ENCODE results near the gene FTCD.
"Not testable (repeated sequence)": the region's sequence is repeated elsewhere in the genome, so short reads cannot be mapped to it uniquely, and the experiment has no call there.

The FTCD gene

DNA sequence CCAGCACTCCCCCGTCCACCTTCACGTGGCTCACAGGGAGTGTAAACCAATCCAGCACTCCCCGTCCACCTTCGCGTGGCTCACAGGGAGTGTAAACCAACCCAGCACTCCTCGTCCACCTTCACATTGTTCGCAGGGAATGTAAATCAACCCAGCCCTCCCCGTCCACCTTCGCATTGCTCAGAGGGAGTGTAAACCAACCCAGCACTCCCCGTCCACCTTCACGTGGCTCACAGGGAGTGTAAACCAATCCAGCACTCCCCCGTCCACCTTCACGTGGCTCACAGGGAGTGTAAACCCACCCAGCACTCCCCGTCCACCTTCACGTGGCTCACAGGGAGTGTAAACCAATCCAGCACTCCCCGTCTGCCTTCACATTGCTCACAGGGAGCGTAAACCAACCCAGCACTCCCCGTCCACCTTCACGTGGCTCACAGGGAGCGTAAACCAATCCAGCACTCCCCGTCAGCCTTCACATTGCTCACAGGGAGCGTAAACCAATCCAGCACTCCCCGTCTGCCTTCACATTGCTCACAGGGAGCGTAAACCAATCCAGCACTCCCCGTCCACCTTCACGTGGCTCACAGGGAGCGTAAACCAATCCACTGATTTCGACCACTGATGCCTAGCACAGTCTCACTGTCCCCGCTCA, 14.9 kb downstream of the FTCD start:
- H3K27ac Mint-ChIP-seq, H3K4me3 Mint-ChIP-seq: not testable (repeated sequence)

DNA sequence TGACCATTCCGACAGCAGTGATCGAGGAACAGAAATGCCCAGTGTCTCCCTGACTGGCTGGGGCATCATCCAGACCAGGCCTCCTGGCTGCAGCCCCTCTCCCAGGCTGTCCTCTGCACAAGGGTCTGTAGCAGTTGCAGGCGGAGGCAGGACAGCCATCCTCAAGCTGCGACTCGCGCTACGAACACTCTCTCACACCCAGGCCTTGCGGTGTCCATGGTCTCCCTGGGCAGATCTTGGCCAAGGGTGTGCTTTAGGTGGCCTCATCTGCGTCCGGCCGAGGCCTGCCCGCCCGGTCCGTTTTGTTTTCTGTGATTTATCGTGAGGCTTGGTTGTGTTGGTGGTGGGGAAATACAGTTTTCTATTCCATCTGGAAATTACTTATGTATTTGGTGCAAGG, 15.7 kb downstream of the FTCD start:
- Mint-ChIP-seq H3K36me3 (no peaks in the 10 kb centered on the region), H3K9me3 (no peaks in the 10 kb centered on the region), H3K27ac (no peak overlapping the region), H3K27me3 (no peaks in the 10 kb centered on the region), H3K4me3 (no peak overlapping the region), H3K4me1 (peaks cover 10% of the 10 kb centered on the region)

More for the DNA sequence above, 14.9 kb downstream of the FTCD start:
- H3K4me1 Mint-ChIP-seq: peaks cover 12% of the 10 kb centered on the region
- not testable (repeated sequence) for H3K27me3 Mint-ChIP-seq, H3K9me3 Mint-ChIP-seq, H3K36me3 Mint-ChIP-seq

DNA sequence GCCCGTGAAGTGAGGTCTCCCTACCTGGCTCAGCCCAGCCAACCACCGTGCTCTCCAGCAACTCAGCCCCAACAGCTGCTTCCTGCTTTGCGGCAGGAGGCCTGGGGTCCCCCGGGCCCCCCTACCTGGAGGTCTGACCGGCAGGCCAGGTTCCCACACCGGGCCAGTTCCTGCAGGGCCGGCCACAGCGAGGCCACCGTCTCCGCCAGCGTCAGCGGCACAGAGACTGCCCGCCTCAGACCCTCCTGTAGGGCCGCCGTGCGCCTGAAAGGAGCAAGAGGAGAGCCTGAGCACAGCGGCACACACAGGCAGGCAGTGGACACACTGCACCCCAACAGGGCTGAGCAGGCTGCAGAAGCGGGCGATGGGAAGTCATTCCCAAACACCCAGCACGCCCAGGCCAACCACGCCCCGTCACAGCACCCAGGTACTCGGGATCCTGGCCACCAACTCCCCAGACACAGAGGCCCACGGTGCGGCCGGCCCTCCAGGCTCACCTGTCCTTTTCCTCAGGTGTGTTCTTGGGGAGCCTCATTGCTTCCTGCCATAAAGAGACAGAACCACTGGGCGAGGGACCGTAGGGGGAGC, 16.9 kb downstream of the FTCD start:
- Mint-ChIP-seq H3K4me3 (no peak overlapping the region), H3K27me3 (no peaks in the 10 kb centered on the region), H3K27ac (no peak overlapping the region), H3K9me3 (no peaks in the 10 kb centered on the region), H3K4me1 (peaks cover 1% of the 10 kb centered on the region), H3K36me3 (no peaks in the 10 kb centered on the region)

DNA sequence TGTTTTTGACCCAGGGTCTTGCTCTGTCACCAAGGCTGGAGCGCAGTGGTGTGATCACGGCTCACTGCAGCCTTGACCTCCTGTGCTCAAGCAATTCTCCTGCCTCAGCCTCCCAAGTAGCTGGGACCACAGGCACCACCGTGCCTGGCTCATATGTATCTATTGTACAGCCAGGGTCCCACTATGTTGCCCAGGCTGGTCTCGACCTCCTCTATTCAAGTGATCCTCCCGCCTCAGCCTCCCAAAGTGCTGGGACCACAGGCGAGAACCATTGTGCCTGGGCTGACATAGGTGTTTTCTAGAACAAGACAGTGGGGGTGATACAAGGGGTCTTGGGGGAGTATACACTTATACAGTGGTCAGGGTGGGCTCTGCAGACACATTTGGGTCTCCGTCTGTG, 17.5 kb downstream of the FTCD start:
- Mint-ChIP-seq H3K27me3 (no peaks in the 10 kb centered on the region), H3K4me3 (no peak overlapping the region)

DNA sequence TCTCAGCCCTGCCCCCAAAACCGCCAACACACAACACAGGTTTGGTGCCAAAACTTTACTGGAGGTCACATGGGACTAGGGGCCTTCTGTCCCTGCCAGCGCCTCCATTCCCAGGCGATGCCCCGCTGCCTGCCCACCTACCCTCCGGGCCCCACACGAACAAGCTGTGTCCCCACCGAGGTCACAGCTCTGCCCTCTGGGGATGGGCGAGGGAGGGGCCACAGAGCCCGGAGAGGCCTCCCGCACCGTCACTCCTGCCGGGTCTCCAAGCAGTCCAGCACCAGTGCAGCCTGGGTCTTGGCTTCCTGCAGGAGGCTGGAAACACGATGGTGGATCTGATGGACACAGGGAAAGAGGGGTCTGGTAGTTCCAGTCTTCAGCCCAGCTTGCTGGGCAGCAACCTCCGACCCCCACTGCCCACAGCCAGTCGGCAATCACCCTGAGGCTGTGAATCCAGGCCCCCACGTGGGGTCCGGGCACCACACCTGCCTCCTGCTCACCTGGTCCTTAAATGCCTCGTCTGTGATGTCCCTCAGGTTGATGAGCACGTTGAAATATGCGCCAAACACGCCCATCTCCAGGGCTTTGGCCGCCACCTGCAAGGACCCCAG, 18.5 kb downstream of the FTCD start:
- Mint-ChIP-seq H3K27ac (no peak overlapping the region), H3K4me1 (no peaks in the 10 kb centered on the region), H3K36me3 (no peaks in the 10 kb centered on the region), H3K27me3 (no peaks in the 10 kb centered on the region), H3K4me3 (no peak overlapping the region), H3K9me3 (no peaks in the 10 kb centered on the region)

More for the DNA sequence above, 17.5 kb downstream of the FTCD start:
- no peaks in the 10 kb centered on the region for H3K36me3 Mint-ChIP-seq
- H3K4me1 Mint-ChIP-seq: no peaks in the 10 kb centered on the region
- H3K9me3 Mint-ChIP-seq: no peaks in the 10 kb centered on the region
- H3K27ac Mint-ChIP-seq: no peak overlapping the region

DNA sequence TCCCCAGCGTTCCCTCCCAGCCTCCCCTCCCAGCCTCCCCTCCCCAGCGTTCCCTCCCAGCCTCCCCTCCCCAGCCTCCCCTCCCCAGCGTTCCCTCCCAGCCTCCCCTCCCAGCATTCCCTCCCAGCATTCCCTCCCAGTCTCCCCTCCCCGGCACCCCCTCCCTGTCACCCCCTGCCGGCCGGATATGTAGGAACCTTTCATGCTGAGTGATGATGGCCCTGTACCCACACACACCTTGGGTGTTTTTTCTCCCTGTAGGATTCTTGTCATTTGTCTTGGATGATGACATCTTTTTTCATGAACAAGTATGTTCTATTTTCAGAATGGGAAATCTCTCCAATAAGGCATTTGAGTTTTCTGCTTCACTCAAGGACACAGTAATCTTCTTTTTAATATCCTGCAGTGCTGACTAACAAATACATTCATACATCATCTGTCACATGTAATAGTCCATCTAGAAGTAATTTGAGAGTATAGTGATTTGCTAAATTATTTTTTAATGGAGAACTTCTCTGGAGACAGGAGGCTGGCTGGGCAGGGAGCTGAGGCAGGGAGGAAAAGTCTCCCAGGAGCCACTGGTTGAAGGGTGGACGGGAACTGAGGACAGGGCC, 19.5 kb downstream of the FTCD start:
- Mint-ChIP-seq H3K9me3 (no peaks in the 10 kb centered on the region), H3K36me3 (no peaks in the 10 kb centered on the region), H3K4me3 (no peak overlapping the region), H3K4me1 (no peaks in the 10 kb centered on the region), H3K27ac (no peak overlapping the region), H3K27me3 (no peaks in the 10 kb centered on the region)

DNA sequence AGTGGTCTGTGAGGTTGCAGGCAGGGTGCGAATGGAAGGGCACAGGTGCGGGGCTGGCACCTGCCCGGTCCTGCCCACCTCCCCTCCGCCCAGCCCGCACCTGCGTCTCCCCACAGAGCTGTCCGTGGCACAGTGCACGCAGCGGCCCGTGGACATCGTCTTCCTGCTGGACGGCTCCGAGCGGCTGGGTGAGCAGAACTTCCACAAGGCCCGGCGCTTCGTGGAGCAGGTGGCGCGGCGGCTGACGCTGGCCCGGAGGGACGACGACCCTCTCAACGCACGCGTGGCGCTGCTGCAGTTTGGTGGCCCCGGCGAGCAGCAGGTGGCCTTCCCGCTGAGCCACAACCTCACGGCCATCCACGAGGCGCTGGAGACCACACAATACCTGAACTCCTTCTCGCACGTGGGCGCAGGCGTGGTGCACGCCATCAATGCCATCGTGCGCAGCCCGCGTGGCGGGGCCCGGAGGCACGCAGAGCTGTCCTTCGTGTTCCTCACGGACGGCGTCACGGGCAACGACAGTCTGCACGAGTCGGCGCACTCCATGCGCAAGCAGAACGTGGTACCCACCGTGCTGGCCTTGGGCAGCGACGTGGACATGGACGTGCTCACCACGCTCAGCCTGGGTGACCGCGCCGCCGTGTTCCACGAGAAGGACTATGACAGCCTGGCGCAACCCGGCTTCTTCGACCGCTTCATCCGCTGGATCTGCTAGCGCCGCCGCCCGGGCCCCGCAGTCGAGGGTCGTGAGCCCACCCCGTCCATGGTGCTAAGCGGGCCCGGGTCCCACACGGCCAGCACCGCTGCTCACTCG, 23.3 kb downstream of the FTCD start:
- Mint-ChIP-seq H3K9me3 (no peaks in the 10 kb centered on the region), H3K4me1 (no peaks in the 10 kb centered on the region), H3K4me3 (no peak overlapping the region), H3K36me3 (no peaks in the 10 kb centered on the region), H3K27ac (no peak overlapping the region), H3K27me3 (no peaks in the 10 kb centered on the region)

DNA sequence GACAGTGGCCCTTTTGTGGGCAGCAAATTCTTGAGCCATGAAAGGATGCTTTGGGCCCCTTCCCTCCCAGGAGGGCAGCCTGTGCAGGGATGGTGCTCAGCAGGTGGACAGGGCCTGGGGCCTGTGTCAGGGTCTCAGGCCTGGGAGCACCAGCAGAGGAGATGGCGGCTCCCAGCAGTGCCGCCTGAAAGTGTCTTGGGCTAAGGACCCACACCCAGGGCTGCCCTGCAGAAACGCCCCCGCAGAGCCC, 23.9 kb downstream of the FTCD start:
- Mint-ChIP-seq H3K4me1 (no peaks in the 10 kb centered on the region), H3K36me3 (no peaks in the 10 kb centered on the region), H3K27ac (no peak overlapping the region), H3K9me3 (no peaks in the 10 kb centered on the region), H3K4me3 (no peak overlapping the region), H3K27me3 (no peaks in the 10 kb centered on the region)

DNA sequence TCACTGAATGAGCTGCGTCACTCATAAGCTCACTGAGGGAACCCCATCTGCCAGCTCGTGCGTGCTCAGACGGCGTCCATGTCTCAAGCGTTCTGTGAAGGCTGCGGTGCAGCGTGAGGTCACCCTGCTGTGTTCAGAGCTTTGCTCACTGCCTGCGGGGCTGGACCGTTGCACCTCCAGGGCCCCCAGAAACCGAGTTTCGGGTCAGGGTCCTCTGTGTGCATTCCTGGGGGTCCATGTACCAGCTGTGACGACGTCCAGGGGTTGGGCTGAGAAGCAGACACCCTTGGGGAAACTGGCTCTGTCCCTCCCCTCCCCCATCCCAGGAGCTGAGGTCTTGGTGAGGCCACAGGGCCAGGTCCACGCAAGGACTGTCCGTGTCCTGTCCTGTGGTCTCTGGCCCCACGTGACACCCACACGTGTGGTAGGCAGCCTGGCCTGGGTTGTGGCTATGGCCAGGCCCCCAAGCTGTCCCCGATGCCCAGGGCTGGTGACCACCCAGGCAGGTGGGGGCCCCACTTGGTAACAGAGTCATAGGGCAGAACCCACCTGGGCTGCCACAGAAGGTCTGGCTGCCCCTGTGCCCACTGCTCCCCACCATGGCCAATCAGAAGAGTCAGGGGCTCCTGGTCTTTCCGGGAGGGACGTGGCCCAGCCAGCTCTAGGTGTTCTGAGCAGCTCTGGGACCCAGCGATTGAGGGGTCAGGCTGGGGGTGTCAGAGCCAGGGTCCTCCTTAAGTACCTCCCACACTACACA, 24.4 kb downstream of the FTCD start:
- no peaks in the 10 kb centered on the region for H3K4me1 Mint-ChIP-seq
- no peaks in the 10 kb centered on the region for H3K36me3 Mint-ChIP-seq
- H3K27me3 Mint-ChIP-seq: no peaks in the 10 kb centered on the region
- H3K27ac Mint-ChIP-seq: no peak overlapping the region
- no peak overlapping the region for H3K4me3 Mint-ChIP-seq
- no peaks in the 10 kb centered on the region for H3K9me3 Mint-ChIP-seq

DNA sequence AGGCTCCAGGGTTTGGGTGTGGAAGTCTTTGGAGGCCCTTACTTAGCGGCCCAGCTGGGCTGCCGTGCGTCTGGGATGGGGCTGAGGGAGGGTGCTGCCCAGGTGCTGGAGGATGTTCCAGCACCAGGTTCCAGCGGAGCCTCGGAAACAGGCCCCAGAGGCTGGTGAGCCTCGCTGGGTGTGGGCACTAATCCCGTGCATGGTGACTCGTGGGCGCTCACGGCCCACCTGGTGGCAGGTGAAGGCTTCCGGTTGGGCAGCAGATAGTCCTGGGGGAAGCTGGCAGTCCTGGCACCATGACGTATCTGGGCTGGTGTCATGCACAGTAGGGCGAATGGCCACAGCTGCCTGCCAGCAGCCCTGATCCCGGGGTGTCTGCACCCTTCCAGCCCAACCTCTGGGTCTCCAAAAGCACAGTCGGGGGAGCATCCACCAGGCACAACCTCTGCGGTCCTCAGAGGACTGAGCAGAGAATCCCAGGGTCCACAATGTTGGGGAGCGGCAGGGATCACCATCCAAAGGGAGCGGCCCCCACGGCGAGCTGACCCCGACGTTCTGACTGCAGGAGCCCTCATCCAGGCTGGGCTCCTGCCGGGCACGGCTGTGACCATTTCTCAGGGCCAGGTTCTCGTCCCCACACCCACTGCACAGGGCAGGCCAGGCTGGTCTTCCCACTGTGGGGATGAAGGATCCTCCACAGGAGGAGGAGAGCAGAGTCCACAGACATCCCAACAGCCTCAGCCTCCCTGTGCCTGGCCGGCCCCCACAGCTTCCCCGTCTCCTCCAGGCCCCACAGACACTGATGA, 25.3 kb downstream of the FTCD start:
- H3K36me3 Mint-ChIP-seq: no peaks in the 10 kb centered on the region
- no peaks in the 10 kb centered on the region for H3K27me3 Mint-ChIP-seq
- no peak overlapping the region for H3K4me3 Mint-ChIP-seq
- no peaks in the 10 kb centered on the region for H3K4me1 Mint-ChIP-seq
- H3K27ac Mint-ChIP-seq: no peak overlapping the region
- H3K9me3 Mint-ChIP-seq: no peaks in the 10 kb centered on the region

DNA sequence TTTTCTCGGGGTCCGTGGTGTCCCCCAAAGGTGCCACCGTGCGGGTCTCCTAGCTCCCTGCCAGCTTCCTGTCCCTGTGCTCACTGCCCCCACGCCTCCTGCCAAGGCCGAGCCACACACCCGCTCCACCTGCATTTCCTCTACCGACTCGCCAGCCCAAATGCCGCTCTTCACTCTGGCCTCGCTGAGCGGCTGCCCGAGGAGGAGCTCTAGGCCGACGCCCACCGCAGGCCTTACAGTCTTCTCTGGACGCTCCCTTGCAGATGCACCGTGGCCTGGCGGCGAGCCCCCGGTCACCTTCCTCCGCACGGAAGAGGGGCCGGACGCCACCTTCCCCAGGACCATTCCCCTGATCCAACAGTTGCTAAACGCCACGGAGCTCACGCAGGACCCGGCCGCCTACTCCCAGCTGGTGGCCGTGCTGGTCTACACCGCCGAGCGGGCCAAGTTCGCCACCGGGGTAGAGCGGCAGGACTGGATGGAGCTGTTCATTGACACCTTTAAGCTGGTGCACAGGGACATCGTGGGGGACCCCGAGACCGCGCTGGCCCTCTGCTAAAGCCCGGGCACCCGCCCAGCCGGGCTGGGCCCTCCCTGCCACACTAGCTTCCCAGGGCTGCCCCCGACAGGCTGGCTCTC, 26.3 kb downstream of the FTCD start:
- no peaks in the 10 kb centered on the region for H3K27me3 Mint-ChIP-seq
- H3K9me3 Mint-ChIP-seq: no peaks in the 10 kb centered on the region
- H3K4me3 Mint-ChIP-seq: no peak overlapping the region
- no peak overlapping the region for H3K27ac Mint-ChIP-seq
- H3K36me3 Mint-ChIP-seq: no peaks in the 10 kb centered on the region
- no peaks in the 10 kb centered on the region for H3K4me1 Mint-ChIP-seq

DNA sequence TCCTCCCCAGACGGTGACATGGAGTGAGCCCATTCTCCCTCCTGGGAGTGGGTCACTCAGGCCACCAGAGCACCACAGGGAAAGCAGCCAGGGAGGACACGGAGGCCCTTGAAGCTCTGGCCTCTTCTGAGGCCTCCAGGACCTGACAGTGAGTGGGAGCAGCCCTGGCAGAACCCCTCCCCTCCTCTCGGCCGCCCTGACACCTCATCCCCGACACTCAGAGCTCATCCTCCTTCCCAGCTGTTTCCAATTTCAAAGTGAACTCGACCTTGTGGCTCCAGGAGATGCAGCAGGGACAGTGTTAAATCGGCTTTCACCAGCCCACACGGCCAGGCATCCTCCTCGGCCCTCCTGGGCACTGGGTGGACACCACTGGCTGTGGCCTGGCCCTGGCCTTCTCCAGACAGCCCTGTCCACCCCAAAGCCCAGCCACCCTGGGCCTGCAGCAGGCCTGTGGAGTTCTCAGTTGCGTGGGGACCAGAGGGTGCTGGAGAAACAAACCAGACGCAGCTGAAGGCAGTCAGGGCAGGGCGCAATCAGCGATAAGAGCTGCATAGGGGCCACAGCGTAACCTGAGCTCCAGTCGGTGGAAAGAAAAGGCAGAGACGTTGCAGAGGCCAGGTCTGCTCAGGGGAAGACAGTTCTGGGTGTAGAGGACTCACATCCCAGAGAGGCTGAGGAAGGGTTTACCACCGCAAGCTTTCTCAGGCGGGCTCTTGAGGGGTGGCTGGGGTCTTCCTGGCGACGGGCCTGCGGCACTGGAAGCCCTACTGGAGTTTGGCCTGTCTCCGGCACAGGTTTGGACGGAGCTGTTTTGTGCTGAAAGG, 27.1 kb downstream of the FTCD start:
- Mint-ChIP-seq H3K27ac (no peak overlapping the region), H3K36me3 (no peaks in the 10 kb centered on the region), H3K9me3 (no peaks in the 10 kb centered on the region), H3K4me3 (no peak overlapping the region), H3K27me3 (no peaks in the 10 kb centered on the region), H3K4me1 (no peaks in the 10 kb centered on the region)

DNA sequence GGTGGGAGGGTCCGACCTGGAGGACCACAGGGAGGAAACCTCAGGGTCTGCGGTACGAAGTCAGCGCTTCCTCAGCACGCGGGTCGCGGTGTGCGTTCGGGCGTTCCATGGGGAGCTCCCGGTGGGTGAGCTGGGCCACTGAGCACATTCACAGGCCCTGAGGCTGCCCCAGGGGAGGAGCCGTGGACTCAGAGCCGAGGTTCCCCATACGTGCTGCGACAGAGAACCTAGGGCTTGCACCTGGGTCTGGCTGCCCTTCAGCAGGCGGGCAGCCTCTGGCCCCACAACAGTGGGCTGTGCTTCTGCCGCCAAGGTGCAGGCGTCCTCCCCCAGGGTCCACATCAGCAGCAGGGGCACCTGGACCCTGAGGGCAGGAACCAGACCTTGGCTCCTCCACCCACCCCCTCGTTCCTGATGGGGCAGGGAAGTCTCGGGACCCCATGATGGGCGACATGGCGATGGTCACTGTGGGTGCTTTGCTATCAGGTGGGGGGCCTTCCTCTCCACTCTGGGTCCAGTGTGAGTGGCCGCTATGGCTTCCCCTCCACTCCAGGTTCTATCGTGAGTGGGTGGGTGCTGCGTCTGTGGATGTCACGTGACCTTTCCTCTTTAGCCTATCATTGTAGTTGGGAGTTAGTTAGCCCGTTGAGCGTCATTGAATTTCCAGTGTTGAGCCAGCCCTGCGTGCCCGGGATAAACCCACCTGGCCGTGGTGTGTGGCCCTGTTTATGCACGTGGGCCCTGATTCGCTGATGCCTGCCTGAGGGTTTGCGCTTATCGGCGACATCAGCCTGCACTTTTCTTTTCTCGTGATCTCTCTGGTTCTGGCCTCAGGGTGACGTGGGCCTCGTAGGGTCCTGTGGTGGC, 27.9 kb downstream of the FTCD start:
- H3K27ac Mint-ChIP-seq: no peak overlapping the region
- H3K4me3 Mint-ChIP-seq: no peak overlapping the region
- H3K36me3 Mint-ChIP-seq: no peaks in the 10 kb centered on the region
- no peaks in the 10 kb centered on the region for H3K4me1 Mint-ChIP-seq
- no peaks in the 10 kb centered on the region for H3K9me3 Mint-ChIP-seq
- H3K27me3 Mint-ChIP-seq: no peaks in the 10 kb centered on the region
